HG03066 (cell line): ENCODE data around the gene TALDO1.
A peak's percentile ranks its signal among the peaks of the same experiment; 100 is the strongest.
"Not testable (repeated sequence)": the region's sequence is repeated elsewhere in the genome, so short reads cannot be mapped to it uniquely, and the experiment has no call there.

Experiments
- ATAC-seq: cut with Tn5 transposase; IDR thresholded peaks from one replicate; pipeline ENCODE4 v1.9.1; 2021; ENCODE audit warnings: low read depth; ENCODE audit not compliant: unreplicated experiment

Gene TALDO1

DNA sequence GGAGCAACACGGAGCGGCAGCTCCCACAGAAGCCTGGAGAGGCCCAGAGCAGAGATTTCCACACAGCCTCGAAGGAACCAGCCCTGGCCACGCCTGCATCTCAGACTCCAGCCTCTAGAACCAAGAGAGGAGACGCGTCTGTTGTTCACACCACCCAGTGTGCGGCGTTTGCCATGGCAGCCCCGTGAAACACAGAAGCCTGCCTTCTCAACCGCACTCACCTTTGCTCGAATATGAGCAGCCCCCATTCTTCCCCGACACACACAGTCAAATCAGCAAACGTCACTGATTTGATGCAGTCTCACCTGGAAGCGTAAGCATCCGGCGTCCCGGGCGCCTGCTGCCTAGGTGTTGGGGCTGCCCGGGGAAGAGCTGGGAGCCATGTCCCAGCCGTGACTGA lies 14.2 kb upstream of the TALDO1 start:
- ATAC-seq: no peak

DNA sequence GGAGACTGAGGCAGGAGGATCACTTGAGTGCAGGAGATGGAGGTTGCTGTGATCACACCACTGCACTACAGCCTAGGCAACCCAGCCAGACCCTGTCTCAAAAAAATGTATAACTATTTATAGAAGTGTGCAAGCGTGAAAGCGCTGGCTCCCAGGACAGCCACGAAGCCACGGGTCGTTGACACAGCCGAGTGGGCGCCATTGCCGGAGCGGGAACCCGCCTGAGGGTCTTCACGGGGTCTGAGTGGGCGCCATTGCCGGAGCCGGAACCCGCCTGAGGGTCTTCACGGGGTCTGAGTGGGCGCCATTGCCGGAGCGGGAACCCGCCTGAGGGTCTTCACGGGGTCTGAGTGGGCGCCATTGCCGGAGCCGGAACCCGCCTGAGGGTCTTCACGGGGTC lies 12.7 kb upstream of the TALDO1 start:
- not testable (repeated sequence) for ATAC-seq

DNA sequence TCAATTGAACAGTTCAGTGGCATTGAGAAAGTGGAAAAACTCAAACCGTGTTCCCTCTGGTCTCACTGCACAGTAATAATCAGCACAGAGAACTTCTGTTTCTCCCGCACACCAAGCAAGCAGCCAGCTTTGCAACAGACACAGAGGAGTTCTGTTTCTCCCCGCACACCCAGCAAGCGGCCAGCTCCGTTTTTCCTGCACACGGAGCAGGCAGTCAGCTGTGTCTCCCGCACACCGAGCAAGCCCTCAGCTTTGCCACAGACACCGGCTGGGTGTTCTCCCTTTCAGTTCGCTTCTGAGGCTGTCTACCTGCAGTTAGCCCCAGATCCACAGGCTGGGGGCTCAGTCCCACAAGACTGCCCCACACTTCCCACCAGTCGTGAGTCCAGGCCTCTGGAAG lies 9.9 kb upstream of the TALDO1 start:
- no peak for ATAC-seq

DNA sequence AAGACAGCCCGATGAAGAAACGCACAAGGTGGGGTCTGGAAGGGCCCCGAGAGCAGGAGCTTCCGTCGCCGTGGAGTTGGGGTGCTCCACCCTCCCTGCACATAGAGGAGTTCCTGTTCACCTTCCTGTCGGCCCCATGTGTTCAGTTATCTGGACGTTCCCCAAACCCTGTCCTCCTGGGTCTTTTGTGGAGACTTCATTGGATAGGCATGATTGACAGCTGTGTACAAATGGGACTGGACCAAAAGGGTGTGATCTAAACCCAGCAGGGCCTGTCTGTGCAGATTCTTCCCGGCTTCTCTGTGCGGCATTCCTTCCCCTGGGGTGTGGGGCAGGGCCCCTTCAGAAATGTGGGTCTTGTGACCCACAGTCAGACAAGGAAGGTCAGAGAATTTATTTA lies 9.4 kb upstream of the TALDO1 start:
- ATAC-seq: not testable (repeated sequence)

DNA sequence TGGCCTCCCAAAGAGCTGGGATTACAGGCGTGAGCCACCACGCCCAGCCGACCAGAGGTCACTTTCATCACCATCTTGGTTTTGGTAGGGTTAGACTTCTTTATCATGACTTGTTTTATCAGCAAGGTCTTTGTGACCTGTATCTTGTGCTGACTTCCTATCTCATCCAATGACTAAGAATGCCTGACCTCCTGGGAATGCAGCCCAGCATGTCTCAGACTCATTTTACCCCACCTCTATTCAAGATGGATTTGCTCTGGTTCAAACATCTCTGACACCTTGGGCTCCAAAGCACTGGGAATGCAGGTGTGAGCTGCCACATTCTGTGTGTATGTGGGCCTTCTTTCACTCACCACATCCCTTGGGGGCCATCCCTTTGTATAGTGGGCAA lies 5.1 kb upstream of the TALDO1 start:
- ATAC-seq: no peak

DNA sequence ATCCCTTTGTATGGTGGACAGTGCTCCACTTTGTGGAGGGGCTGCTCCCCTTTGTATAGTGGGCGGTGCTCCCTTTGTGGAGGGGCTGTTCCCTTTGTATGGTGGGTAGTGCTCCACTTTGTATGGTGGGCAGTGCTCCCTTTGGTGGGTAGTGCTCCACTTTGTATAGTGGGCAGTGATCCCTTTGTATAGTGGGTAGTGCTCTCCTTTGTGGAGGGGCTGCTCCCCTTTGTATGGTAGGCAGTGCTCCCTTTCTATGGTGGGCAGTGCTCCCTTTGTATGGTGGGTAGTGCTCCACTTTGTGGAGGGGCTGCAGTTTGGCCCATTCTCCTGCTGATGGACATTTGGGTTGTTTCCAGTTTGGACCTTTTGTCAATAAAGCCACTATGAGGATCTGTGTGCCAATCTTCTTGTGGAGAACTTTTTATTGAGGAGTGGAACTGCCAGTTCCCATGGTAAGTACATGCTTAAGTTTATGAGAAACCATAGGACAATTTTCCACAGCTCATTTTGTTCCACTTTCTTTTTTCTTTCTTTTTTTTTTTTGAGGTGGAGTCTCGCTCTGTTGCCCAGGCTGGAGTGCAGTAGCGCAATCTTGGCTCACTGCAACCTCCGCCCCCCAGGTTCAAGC lies 4.6 kb upstream of the TALDO1 start:
- ATAC-seq: no peak

DNA sequence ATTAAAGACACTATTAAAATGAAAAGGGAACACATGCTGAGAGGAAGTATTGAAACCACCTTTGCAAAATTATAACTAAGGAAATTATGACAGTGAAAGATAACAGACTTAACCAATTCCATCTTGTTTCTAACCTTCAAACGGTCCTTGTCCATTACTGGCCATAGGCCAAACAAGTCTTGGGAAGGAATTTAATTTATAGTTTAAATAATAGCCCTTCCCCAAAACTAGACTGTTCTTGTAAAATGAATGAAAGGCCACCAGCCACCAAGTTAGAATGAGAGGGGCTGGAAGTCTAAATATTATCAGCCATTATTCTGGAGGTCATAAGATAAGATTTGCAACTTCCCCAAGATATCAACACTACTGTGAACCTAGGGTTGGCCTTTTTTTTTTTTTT lies 1.8 kb upstream of the TALDO1 start:
- no peak for ATAC-seq

- ATAC-seq: peak; percentile 11
Measured at GRCh38 chr11:746289-747157, 741 bp upstream of the TALDO1 start.

- ATAC-seq: no peak
Measured at GRCh38 chr11:748007-748359, 719 bp downstream of the TALDO1 start.

DNA sequence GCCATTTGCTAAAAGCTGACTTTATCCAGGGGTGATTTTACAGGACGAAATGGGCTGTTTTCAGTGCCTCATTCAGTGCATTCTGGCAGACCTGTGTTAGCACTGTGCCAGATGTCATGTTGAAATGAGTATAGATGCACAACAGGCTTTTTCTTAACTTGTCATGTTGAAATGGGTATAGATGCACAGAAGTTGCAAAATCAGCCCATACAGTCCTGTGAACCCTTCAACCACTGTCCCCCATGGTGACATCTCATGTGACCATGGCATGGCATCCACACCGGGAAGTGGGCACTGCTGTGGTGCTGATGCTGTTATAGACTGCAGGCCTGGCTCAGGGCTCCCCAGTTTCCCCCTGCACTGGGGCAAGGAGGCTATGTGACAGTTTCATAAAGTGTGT lies 2.5 kb downstream of the TALDO1 start:
- no peak for ATAC-seq

- no peak for ATAC-seq
Measured at GRCh38 chr11:760236-760635, 13.0 kb downstream of the TALDO1 start.

DNA sequence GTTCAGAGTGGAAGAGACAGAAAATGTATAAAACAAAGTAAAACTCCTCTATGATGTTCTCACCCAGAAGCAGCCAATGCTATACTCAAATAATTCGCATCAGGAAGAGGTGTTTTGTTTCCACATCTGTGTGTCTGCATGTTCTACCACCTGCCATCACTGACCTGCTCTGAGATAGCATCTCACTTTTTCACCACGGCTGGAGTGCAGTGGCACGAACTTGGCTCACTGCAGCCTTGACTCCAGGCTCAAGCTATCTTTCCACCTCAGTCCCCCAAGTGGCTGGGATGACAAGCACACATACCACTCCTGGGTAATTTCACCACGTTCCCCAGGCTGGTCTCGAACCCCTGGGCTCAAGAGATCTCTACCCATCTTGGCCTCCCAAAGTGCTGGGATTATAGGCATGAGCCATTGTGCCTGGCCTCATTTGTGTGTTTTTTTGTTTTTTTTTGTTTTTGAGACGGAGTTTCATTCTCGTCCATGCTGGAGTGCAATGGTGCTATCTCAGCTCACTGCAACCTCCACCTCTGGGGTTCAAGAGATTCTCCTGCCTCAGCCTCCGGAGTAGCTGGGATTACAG lies 14.4 kb downstream of the TALDO1 start:
- no peak for ATAC-seq

GRCh38 chr11:762421-763072 lies 15.3 kb downstream of the TALDO1 start:
- no peak for ATAC-seq

GRCh38 chr11:763073-763463 lies 15.8 kb downstream of the TALDO1 start:
- no peak for ATAC-seq

DNA sequence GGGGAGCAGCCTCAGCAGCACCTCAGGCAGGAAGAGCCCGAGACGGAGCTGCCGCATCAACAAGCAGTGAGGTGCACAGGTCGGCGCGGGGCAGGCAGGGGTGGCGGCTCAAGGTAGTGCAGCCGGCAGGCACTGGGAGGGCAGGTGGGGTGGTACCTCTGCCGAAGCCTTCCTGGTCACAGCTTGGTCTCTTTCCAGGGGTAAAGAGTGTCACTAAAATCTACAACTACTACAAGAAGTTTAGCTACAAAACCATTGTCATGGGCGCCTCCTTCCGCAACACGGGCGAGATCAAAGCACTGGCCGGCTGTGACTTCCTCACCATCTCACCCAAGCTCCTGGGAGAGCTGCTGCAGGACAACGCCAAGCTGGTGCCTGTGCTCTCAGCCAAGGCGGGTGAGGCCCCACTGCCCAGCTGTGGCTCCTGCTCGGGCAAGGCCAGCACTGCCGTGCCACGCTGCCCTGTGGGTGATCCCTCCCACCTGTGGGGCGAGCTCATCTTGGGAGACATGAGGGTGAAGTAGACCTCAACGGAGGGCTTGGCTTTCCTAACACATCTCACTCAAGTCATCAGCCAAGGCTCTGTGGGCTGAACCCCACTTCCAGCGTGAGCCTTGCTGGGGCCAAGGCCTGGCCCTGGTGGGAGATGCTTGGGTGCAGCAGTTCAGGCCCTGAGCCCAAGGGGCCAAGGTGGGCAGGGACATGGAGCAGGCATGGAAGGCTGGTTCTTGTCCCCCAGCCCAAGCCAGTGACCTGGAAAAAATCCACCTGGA lies 16.5 kb downstream of the TALDO1 start:
- ATAC-seq: no peak

DNA sequence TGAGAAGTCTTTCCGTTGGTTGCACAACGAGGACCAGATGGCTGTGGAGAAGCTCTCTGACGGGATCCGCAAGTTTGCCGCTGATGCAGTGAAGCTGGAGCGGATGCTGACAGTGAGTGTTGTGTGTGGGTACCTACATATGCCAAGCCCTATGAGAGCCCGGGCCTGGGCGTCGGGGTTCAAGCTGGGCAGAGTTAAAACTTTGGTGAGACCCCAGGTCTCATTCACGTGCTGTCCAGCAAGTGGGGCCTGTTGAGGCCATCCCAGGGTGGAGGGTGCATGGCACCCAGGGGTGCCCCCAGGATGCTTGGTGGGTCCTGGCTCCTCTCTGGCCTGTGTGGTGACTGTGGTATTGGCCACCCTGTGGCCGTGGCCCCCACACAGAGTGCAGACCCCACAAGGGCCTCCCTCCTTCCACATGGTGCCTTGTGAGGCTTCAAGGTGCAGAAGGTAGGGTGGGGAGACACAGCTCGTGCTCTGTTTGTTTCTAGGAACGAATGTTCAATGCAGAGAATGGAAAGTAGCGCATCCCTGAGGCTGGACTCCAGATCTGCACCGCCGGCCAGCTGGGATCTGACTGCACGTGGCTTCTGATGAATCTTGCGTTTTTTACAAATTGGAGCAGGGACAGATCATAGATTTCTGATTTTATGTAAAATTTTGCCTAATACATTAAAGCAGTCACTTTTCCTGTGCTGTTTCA lies 17.2 kb downstream of the TALDO1 start:
- ATAC-seq: no peak

- no peak for ATAC-seq
Measured at GRCh38 chr11:765025-765801, 17.9 kb downstream of the TALDO1 start.

DNA sequence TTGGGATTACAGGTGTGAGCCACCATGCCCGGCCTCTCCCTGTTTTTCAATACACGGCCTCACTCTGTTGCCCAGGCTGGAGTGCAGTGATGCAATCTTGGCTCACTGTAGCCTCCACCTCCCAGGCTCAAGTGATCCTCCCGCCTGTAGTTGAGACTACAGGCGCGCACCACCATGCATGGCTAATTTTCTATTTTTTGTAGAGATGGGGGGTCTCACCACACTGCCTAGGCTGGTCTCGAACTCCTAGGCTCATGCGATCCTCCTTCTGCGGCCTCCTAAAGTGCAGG lies 18.5 kb downstream of the TALDO1 start:
- ATAC-seq: no peak

- ATAC-seq: no peak
Measured at GRCh38 chr11:766106-766935, 19.1 kb downstream of the TALDO1 start.
